Breast epithelium (tissue), 4 donors: ENCODE data around the gene PRKG1. TPM values are rescaled to one million over a fixed set of nuclear protein-coding genes. Genes with fewer than 3 reads are reported as not detected.

ENCODE experiments used
- DNase-seq, 2 donors: peaks; one replicate each; pipeline ENCODE4 v3.0.0-alpha.2; 2019; ENCODE audit warnings: low spot score in 2 of 2
- H3K27ac ChIP-seq, 2 donors: fragments of 200-600 bp; sonication (generic) in 1 of 2; one replicate each; pipeline ENCODE4 v1.5.1; 2016 to 2019; ENCODE audit warnings: mild to moderate bottlenecking in 1 of 2
- H3K27me3 ChIP-seq, 2 donors: fragments of 200-600 bp; sonication (generic) in 1 of 2; one replicate each; pipeline versions ENCODE4 v1.5.1 to v1.6.0; 2017 to 2019; ENCODE audit warnings: control low read depth in 1 of 2, mild to moderate bottlenecking in 1 of 2
- H3K36me3 ChIP-seq: fragments of 200-600 bp; one replicate; pipeline ENCODE4 v1.5.1; 2019
- H3K4me1 ChIP-seq, 2 donors: fragments of 200-600 bp; sonication (generic); one replicate each; pipeline ENCODE4 v1.5.1; 2016 to 2019; ENCODE audit warnings: control low read depth in 1 of 2
- H3K4me3 ChIP-seq, 3 donors: fragments of 200-600 bp; sonication (generic); 1 replicate in 2 of 3; 2 replicates in 1 of 3; pipeline ENCODE4 v1.5.1; 2016 to 2019; ENCODE audit warnings: mild to moderate bottlenecking in 3 of 3, moderate library complexity in 2 of 3
- H3K9me3 ChIP-seq, 2 donors: fragments of 200-600 bp; sonication (generic) in 1 of 2; one replicate each; pipeline ENCODE4 v1.5.1; 2016 to 2019; ENCODE audit warnings: control low read depth in 1 of 2
- CTCF ChIP-seq, 3 donors: fragments of 450-650 bp; IDR thresholded peaks; one replicate each; pipeline ENCODE4 v1.5.1; 2016 to 2017; ENCODE audit warnings: antibody characterized with exemption in 3 of 3, mild to moderate bottlenecking in 3 of 3, moderate library complexity in 3 of 3
- POLR2A ChIP-seq: fragments of 450-650 bp; IDR thresholded peaks from one replicate; pipeline ENCODE4 v1.6.1; 2016; ENCODE audit warnings: antibody characterized with exemption, mild to moderate bottlenecking, moderate library complexity
- POLR2AphosphoS5 ChIP-seq, 3 donors: sonication (generic); formaldehyde crosslinking; IDR thresholded peaks; one replicate each; pipeline ENCODE4 v1.6.1; 2017; ENCODE audit warnings: antibody characterized with exemption in 3 of 3
- intact Hi-C: fragments of 100-400 bp; cut with DNase I; formaldehyde crosslinking; loops from one replicate; pipeline ENCODE4 v1.15.1; 2023; ENCODE audit warnings: low total_unique reads
- total RNA-seq, 3 donors: library from RNA; depleted of rRNA; stranded (reverse); fragments of >200 nt; gene quantifications; one replicate each; pipeline ENCODE4 v1.1.0, GENCODE V29; 2016

Gene PRKG1
- total RNA-seq, 3 donors from 2014 or later: 10.9 to 36.9 (median 19.7) TPM

DNA sequence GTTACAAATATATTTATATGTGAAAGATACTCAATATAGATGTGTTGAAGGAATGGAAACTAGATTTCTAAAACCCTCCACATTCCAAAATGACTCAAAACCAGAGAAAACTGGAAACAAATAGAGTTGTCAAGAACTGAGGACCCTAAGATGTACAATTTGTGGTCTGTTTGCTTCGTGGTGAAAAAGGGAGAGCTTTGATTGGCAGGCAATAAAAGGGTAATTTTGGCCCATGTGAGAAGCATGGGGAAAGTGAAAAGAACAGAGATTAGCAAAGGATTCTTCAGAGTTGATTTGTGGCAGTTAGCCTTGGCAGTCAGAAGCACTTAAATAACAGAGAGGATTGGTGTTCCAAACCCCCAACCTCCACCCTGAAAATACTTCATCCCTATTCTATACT lies 1202.7 kb downstream of the PRKG1 start:
- Histone ChIP-seq H3K4me3 (no peak overlapping the region), H3K4me1 (no peaks in the 10 kb centered on the region), H3K27ac (no peak overlapping the region), H3K36me3 (no peaks in the 10 kb centered on the region), H3K9me3 (no peaks in the 10 kb centered on the region), H3K27me3 (no peaks in the 10 kb centered on the region)
- no peak for TF ChIP-seq CTCF (IDR thresholded peaks at IDR 0.05)
- no peak for TF ChIP-seq POLR2AphosphoS5 (IDR thresholded peaks at IDR 0.05)
- no peak for TF ChIP-seq POLR2A
- intact Hi-C loops: no loop called here
- DNase-seq: no peak

DNA sequence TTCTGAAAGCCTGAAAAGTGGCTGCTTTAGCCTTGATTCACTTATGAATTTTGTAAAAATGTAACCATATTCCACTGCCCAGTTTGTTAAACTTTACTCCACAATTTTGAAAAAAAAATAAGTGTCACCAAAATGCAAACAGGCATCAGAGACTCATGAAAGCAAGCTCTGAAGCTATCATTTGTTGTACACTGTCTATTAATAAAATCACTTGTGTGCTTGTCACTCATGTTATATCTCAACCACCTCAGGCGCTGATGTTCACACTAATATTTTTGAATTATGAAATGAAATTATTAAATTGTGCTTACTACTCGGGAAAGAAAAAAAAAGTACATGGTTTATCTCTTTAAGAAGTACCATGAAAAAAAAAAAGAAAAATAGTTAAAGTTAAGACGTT lies 1205.3 kb downstream of the PRKG1 start:
- Histone ChIP-seq H3K4me1 (no peaks in the 10 kb centered on the region), H3K36me3 (no peaks in the 10 kb centered on the region), H3K9me3 (no peaks in the 10 kb centered on the region), H3K27me3 (no peaks in the 10 kb centered on the region), H3K4me3 (no peak overlapping the region), H3K27ac (no peak overlapping the region)
- DNase-seq: no peak
- no peak for TF ChIP-seq POLR2AphosphoS5 (IDR thresholded peaks at IDR 0.05)
- TF ChIP-seq POLR2A: no peak
- no peak for TF ChIP-seq CTCF (IDR thresholded peaks at IDR 0.05)
- intact Hi-C loops: loop anchor here (1.0 kb wide), 1 partner anchor 8 kb away; no protein-coding TSS in a partner anchor

DNA sequence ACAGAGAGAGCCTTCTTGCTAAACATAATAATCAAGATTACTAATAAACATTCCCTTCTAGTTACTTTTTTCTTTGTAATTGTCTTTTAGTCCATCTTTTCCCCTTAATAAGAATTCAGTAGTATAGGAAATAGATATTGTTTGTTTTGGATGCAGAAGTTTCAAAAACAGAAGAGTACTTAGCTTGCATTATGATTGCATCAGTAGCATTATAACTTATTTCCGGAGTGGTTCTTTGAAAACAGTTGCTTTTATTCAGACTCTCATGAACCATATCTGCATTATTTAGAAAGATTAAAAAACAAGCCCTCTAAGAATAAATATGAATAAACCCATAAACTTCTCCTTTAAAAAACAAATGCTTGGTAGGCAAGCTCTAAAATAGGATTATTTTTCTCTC lies 1205.8 kb downstream of the PRKG1 start:
- Histone ChIP-seq H3K4me1 (no peaks in the 10 kb centered on the region), H3K36me3 (no peaks in the 10 kb centered on the region), H3K9me3 (no peaks in the 10 kb centered on the region), H3K27ac (no peak overlapping the region), H3K4me3 (no peak overlapping the region), H3K27me3 (no peaks in the 10 kb centered on the region)
- TF ChIP-seq CTCF (IDR thresholded peaks at IDR 0.05): no peak
- TF ChIP-seq POLR2AphosphoS5 (IDR thresholded peaks at IDR 0.05): no peak
- no peak for TF ChIP-seq POLR2A
- intact Hi-C loops: no loop called here
- no peak for DNase-seq

- Histone ChIP-seq H3K4me1 (no peaks in the 10 kb centered on the region), H3K4me3 (no peak overlapping the region), H3K36me3 (no peaks in the 10 kb centered on the region), H3K27me3 (no peaks in the 10 kb centered on the region), H3K27ac (no peak overlapping the region), H3K9me3 (no peaks in the 10 kb centered on the region)
- intact Hi-C loops: no loop called here
- no peak for DNase-seq
- TF ChIP-seq POLR2AphosphoS5 (IDR thresholded peaks at IDR 0.05) (no peak), POLR2A (no peak), CTCF (IDR thresholded peaks at IDR 0.05) (no peak)
Observed at GRCh38 chr10:52283174-52283573, 1208.9 kb downstream of the PRKG1 start.

- Histone ChIP-seq H3K36me3 (no peaks in the 10 kb centered on the region), H3K9me3 (no peaks in the 10 kb centered on the region), H3K4me3 (no peak overlapping the region), H3K4me1 (no peaks in the 10 kb centered on the region), H3K27ac (no peak overlapping the region), H3K27me3 (no peaks in the 10 kb centered on the region)
- TF ChIP-seq POLR2A (no peak), POLR2AphosphoS5 (IDR thresholded peaks at IDR 0.05) (no peak), CTCF (IDR thresholded peaks at IDR 0.05) (no peak)
- DNase-seq: no peak
- intact Hi-C loops: no loop called here
Observed at GRCh38 chr10:52284416-52285013, 1210.2 kb downstream of the PRKG1 start.
